DND-41 (cell line): ENCODE measurements around the gene FNBP1L.

Experiments
- EZH2 ChIP-seq: IDR thresholded peaks from 3 replicates; pipeline ENCODE4 v1.6.1; 2012; ENCODE audit warnings: borderline replicate concordance, low read depth, mild to moderate bottlenecking, moderate library complexity, low read length, inconsistent platforms; ENCODE audit not compliant: severe bottlenecking
- TF ChIP-seq, protein P1 (sequence below): IDR thresholded peaks from 2 replicates; pipeline ENCODE4 v1.5.1; 2012; ENCODE audit warnings: borderline replicate concordance, low read length, moderate library complexity, mild to moderate bottlenecking; ENCODE audit not compliant: poor library complexity, severe bottlenecking; ENCODE audit errors: extremely low read depth

DNA sequence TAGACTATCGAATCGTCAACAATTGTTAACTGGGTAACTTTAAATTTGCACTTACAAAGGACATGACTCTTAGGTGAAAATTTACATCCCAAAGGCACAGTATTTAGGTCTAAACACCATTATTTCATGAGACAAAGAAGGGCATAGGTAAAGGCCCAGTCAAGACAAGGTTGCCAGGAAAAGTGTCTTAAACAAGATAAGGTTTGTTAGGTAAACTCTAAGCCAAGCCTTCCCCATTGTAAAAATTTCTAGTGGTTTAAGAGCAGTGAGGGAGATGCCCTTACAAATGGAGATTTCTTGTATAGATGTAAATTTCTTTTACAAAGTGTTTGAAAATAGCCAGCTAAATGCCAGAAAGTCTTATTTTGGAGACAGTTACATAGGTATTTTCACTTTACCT is 36.9 kb upstream of the FNBP1L start:
- TF ChIP-seq EZH2: no peak
- TF ChIP-seq, protein P1, sequence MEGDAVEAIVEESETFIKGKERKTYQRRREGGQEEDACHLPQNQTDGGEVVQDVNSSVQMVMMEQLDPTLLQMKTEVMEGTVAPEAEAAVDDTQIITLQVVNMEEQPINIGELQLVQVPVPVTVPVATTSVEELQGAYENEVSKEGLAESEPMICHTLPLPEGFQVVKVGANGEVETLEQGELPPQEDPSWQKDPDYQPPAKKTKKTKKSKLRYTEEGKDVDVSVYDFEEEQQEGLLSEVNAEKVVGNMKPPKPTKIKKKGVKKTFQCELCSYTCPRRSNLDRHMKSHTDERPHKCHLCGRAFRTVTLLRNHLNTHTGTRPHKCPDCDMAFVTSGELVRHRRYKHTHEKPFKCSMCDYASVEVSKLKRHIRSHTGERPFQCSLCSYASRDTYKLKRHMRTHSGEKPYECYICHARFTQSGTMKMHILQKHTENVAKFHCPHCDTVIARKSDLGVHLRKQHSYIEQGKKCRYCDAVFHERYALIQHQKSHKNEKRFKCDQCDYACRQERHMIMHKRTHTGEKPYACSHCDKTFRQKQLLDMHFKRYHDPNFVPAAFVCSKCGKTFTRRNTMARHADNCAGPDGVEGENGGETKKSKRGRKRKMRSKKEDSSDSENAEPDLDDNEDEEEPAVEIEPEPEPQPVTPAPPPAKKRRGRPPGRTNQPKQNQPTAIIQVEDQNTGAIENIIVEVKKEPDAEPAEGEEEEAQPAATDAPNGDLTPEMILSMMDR: no peak
